GM12864 (cell line): Measurements from ENCODE around the gene EML2.
"Not testable (repeated sequence)": the region's sequence is repeated elsewhere in the genome, so short reads cannot be mapped to it uniquely, and the experiment has no call there.

Source experiments
- DNase-seq: peaks from one replicate; pipeline ENCODE4 v3.0.0-alpha.2; 2011; ENCODE audit warnings: low read depth
- H3K4me3 ChIP-seq: 2 replicates; pipeline ENCODE4 v1.5.1; 2011; ENCODE audit warnings: mild to moderate bottlenecking, low read depth, low read length, control low read depth
- CTCF ChIP-seq: IDR thresholded peaks from 2 replicates; pipeline ENCODE4 v1.5.1; 2011; ENCODE audit warnings: low read depth, mild to moderate bottlenecking, moderate library complexity, low read length, control low read depth, inconsistent platforms; ENCODE audit errors: missing control alignments

Gene EML2

GRCh38 chr19:45630463-45630862, 8.7 kb downstream of the EML2 start:
- no peak for DNase-seq

GRCh38 chr19:45629704-45630103, 9.5 kb downstream of the EML2 start:
- DNase-seq = no peak
- TF ChIP-seq CTCF = no peak
- no peak overlapping the region for H3K4me3 ChIP-seq

More at GRCh38 chr19:45630463-45630862, 8.7 kb downstream of the EML2 start:
- no peak for TF ChIP-seq CTCF
- no peak overlapping the region for H3K4me3 ChIP-seq

- not testable (repeated sequence) for DNase-seq, H3K4me3 ChIP-seq
These were observed 11.0 kb downstream of the EML2 start for GRCh38 chr19:45628219-45628618.

- no peak overlapping the region for H3K4me3 ChIP-seq
- TF ChIP-seq CTCF = no peak
- no peak for DNase-seq
These were observed 15.2 kb downstream of the EML2 start for GRCh38 chr19:45623984-45624383.

GRCh38 chr19:45621976-45622503, 17.2 kb downstream of the EML2 start:
- H3K4me3 ChIP-seq = no peak overlapping the region
- TF ChIP-seq CTCF = no peak
- no peak for DNase-seq

- no peak overlapping the region for H3K4me3 ChIP-seq
- no peak for DNase-seq
- no peak for TF ChIP-seq CTCF
These were observed 17.8 kb downstream of the EML2 start for GRCh38 chr19:45621389-45621788.

- H3K4me3 ChIP-seq = no peak overlapping the region
- no peak for TF ChIP-seq CTCF
These were observed 22.5 kb downstream of the EML2 start for GRCh38 chr19:45616704-45617017.

More at GRCh38 chr19:45616704-45617017, 22.5 kb downstream of the EML2 start:
- DNase-seq = no peak
